Measurements from ENCODE around the gene EID3. TPM values are rescaled to one million over a fixed set of nuclear protein-coding genes. Genes with fewer than 3 reads are reported as not detected.

EID3 gene
- total RNA-seq, 1 experiment from 2014 or later: 1.4 TPM

DNA sequence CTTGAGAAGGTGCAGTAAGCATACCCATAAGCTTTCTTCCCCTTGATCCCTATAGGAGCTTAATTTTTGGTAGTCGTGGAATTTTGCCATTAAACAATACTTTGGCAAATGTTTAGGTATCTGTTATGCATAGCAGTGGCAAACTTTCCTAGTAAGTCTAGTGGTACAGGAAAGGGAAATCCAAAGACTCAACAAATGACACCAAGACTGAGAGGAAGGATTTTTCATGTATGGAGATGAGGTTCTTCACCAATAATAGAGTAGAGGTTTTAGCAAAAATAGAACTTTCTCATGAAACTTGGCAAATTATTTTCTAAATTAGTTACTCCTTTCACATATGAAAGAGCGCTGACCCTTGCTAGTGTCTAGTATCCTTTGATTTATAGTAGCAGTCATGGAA lies 2.8 kb downstream of the EID3 start:
- H3K56ac ChIP-seq (ENCODE audit: insufficient read length, low read depth, low read length): no peak overlapping the region
- Mint-ChIP-seq H3K4me3 (no peak overlapping the region; a peak in 1 of 5 replicates), H3K27ac (no peak overlapping the region), H3K9me3 (no peaks in the 10 kb centered on the region), H3K4me1 (peaks cover 48% of the 10 kb centered on the region in 2 experiments), H3K36me3 (ENCODE audit: insufficient read depth in 1 of 3, low read depth in 3 of 3) (peaks cover 19 to 39% (median 25%) of the 10 kb centered on the region in 3 experiments), H3K27me3 (ENCODE audit: low read depth) (no peaks in the 10 kb centered on the region)
- no peak overlapping the region for H3K4me2 ChIP-seq (ENCODE audit: insufficient read depth, insufficient read length, low read length)
- no peaks in the 10 kb centered on the region for H3K9me3 ChIP-seq (ENCODE audit: control insufficient read depth, low read depth, low read length)
- no peaks in the 10 kb centered on the region for H3K27me3 ChIP-seq (ENCODE audit: insufficient read depth, low read length)
- TF ChIP-seq, protein P1, sequence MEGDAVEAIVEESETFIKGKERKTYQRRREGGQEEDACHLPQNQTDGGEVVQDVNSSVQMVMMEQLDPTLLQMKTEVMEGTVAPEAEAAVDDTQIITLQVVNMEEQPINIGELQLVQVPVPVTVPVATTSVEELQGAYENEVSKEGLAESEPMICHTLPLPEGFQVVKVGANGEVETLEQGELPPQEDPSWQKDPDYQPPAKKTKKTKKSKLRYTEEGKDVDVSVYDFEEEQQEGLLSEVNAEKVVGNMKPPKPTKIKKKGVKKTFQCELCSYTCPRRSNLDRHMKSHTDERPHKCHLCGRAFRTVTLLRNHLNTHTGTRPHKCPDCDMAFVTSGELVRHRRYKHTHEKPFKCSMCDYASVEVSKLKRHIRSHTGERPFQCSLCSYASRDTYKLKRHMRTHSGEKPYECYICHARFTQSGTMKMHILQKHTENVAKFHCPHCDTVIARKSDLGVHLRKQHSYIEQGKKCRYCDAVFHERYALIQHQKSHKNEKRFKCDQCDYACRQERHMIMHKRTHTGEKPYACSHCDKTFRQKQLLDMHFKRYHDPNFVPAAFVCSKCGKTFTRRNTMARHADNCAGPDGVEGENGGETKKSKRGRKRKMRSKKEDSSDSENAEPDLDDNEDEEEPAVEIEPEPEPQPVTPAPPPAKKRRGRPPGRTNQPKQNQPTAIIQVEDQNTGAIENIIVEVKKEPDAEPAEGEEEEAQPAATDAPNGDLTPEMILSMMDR (conservative IDR thresholded peaks at IDR 0.05): no peak
- no peak overlapping the region for H4K91ac ChIP-seq (ENCODE audit: insufficient read length, low read depth, low read length)
- no peak overlapping the region for H2BK5ac ChIP-seq (ENCODE audit: insufficient read length, low read length)
- no peak overlapping the region for H4K8ac ChIP-seq (replicated peaks; ENCODE audit: insufficient read length, low read depth, low read length)
- H3K27ac ChIP-seq (ENCODE audit: insufficient read length, low read depth, low read length): no peak overlapping the region
- no peak overlapping the region for H2AK5ac ChIP-seq (ENCODE audit: insufficient read length, low read length)
- no peak overlapping the region for H3T11ph ChIP-seq (ENCODE audit: low read length)
- no peak for DNase-seq
- H3K23ac ChIP-seq (ENCODE audit: insufficient read length, low read depth, low read length): no peak overlapping the region
- H4K20me1 ChIP-seq (ENCODE audit: control insufficient read depth, insufficient read depth, insufficient read length): no peaks in the 10 kb centered on the region
- no peak overlapping the region for H2BK15ac ChIP-seq (ENCODE audit: low read depth, low read length)
- H3K4ac ChIP-seq (ENCODE audit: low read depth, low read length): no peak overlapping the region
- H4K5ac ChIP-seq (ENCODE audit: insufficient read length, low read depth, low read length): no peak overlapping the region
- no peak overlapping the region for H2BK12ac ChIP-seq (ENCODE audit: insufficient read length, low read depth, low read length)
- peaks cover 3% of the 10 kb centered on the region for H3K23me2 ChIP-seq (ENCODE audit: insufficient read length, low read depth, low read length, poor library complexity, severe bottlenecking)
- no peak overlapping the region for H2AFZ ChIP-seq (ENCODE audit: low read length)
- H3K9ac ChIP-seq (ENCODE audit: extremely low read depth, insufficient read length, low read length): no peak overlapping the region
- WGBS (ENCODE audit: extremely low coverage, insufficient read length, low lambda C conversion rate): no CpG with 5 or more reads among the region's 2 CpGs
- H3K14ac ChIP-seq (ENCODE audit: insufficient read depth, low read length): no peak overlapping the region
- peaks cover 3% of the 10 kb centered on the region for H3K79me1 ChIP-seq (ENCODE audit: insufficient read depth, low read depth, low read length, poor library complexity, severe bottlenecking)
- H3K79me2 ChIP-seq (ENCODE audit: insufficient read depth, low read length): peaks cover 14% of the 10 kb centered on the region; the same call in 1 of the 2 replicates
- no peaks in the 10 kb centered on the region for H3K4me1 ChIP-seq (ENCODE audit: insufficient read depth, low read length)
- H3K18ac ChIP-seq (ENCODE audit: insufficient read length, low read depth, low read length): no peak overlapping the region
- H2BK20ac ChIP-seq (ENCODE audit: low read depth, low read length, poor library complexity, severe bottlenecking): no peak overlapping the region
- no peak overlapping the region for H2BK120ac ChIP-seq (ENCODE audit: low read depth, low read length, poor library complexity, severe bottlenecking)

All from H9 (cell line).